Measurements from ENCODE around the gene DERA.

Gene DERA

DNA sequence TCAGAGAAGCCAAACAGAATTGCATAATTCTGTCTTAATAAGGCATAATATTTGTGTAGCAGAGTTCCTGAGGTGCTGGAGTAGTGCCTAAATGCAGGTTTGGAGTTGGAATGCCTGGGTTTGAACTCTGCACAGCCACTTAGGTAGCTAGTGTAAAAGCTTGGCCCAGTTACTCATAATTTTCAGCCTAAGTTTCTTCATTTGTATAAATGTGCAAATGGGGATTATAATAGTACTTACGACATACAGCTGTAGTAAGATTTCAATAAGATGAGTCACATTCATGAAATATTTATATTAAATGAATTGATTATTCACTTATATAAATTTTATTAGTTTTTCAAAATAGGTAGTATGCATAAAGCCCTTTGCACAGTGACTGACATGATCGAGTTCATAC lies 175.8 kb downstream of the DERA start:
- no peak for DNase-seq
